IPS-NIHi7 (cell line): ENCODE data around the gene CRY2.

Experiments
- DNase-seq: peaks from one replicate; pipeline ENCODE4 v3.0.0; 2012; ENCODE audit warnings: mixed read lengths; ENCODE audit errors: extremely low spot score

The CRY2 gene

DNA sequence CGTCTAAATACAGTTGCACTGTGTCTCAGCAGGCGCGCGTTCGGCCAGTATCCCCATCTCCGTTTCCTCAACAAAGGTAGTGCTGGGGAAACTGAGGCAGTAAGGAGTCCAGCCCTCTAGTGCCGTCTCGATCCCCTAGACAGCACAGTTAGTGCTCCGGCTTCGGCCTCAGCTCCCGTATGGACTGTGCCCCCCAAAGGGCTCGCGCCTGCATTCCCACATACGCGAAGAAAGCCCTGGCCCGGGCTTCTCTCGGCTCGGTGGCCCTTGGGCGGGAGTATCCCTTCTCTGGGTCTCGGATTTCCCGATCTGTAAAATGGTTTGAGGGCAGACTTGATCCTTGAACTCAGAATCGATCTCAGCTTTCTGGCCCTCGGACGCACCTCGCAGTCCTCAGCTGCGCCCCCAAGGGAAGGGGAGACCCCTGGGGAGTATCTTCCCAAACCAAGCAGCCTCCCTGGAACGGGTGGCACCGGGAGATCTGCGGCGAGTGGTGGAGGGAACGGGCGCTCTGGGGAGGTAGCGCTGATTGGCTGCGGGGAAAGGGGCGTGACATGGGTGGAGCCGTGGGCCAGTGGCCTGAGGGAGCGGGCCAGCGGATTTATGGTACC is 71.2 kb downstream of the CRY2 start:
- peak; percentile 85 for DNase-seq

DNA sequence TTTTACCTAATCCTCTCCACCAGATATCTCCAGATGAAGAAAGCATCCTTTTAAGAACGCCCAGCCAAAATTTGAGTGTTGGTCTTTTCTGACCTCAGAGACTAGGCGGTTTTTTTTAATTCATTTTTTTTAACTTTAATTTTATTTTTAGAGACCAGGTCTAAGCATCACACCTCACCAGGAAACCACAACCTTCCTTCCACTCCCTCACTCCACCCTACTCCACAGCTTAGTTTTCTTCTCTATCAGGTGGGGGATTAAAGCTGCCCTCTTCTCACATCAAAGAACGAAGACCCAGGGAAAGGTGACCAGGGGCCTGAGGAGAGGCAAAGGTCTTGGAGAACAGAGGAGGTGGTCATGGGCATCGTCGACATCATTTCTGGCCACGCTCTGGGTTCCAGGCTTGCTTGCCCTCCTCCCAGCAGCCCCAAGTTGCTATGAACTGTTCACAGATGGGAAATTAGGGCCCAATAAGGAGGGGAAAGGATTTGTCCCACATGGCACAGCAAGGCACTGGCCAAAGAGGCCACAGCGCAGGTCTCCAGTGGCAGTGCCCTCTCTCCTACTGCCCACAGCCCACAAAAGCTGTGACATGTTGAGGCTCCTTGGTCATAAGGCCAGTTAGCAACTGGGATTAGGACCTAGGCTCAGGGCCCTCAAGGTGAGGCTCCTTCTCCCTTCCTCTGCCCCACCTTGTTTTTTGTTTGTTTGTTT is 71.8 kb downstream of the CRY2 start:
- no peak for DNase-seq

DNA sequence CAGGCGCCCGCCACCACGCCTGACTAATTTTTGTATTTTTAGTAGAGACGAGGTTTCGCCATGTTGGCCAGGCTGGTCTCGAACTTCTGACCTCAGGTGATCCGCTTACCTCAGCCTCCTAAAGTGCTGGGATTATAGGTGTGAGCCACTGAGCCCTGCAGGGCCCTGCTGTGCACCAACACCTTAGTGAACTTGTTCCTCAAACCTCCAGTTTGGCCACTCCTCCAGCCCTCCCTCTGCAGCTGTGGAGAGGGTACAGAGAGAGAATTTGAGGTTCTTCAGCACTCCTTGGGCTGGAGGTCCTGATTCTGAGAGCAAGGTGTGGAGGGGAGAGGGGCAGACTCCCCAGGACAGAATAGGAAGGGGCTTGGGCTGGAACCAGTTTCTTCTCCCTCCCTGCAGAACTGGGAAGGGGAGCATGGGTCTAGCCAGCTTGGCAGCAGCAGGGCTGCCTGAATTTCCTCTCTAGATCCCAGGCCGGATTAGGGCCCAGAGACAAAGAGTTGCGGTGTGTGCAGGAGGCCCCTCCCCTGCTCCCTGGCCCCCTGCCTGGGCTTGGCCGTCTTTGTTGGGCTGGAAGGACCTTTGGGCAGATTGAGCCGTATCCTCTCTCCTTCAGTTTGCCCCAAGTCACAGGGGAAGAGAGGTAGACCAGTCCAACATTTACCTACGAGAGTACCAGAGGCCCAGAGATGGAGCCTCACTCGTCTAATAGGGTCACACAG is 72.7 kb downstream of the CRY2 start:
- DNase-seq = no peak

DNA sequence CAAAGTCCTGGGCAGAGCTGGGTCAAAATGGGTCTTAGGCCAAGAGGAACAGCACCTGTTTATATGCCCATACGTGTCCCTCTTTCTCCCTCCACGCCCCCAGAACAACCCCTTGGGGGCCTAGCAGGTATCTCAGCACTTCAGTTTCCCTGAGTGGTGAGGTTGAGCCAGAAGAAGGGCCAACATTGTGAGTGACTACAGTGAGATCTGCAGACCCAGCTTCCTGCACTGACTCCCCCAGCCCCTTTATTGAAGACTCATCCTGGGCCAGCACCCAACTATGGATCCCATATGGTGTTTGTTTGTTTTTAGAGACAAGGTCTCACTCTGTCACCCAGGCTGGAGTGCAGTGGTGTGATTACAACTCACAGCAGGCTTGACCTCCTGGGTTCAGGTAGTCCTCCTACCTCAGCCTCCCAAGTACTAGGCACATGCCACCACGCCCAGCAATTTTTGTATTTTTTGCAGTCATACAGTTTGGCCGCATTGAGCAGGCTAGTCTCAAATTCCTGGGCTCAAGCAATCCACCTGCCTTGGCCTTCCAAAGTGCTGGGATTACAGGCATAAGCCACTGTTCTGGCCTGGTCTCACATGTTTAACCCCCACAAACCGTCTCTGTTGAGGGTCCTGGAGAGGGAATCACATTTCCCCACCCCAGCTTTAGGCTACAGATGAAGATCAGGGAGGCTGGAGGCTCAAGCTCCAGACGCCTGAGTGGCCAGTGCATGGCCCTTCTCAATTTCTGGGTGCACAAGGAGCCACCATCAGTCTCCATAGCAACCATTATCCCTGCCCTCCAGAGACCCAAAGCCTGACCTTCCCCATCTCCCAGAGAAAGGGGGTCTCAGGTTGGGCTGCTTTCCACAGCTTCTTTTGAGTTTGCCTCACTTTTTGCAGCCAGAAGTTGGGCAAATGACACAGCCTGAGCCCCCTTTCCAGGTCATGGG is 73.5 kb downstream of the CRY2 start:
- no peak for DNase-seq

DNA sequence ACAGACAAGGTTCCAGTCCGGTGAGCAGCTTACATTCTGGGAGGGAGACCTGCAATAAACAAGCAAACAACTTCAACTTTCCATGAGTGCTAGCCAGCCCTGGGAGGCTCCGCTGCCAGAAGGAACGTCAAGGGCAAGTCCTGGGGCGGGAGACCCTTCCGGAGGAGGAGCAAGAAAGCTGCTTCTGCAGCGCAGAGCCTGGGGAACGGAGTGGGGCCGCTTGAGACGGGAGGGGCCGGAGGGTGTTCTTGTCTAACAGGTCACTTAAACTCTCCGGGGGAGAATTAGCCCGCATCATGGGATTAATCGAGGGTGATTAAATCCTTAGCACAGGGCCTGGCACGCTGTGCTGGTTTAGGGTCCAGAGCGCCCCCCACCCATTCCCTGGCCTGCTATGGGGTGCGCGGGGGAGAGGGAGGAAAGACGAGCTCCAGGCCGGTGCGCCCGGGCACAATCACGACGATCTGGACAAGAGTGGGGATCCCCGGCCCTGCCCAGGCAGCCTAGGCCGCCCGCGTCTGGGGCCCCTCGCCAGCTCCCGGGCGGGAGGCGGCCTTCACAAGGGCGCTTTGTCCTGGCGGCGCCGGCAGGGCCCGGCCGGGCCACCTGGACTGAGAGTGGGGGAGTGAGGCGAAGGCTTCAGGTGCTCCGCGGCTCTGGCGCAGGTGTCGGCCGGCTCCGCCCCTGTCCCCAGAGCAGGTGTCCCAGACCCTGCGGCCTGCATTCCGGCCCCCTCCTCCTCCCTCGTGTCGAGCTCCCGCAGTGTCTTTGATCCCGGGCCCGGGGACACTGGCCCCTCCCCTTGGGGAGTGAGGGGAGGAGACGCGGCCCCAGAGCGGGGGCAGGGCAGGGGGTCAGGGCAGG is 74.5 kb downstream of the CRY2 start:
- peak; percentile 90 for DNase-seq

DNA sequence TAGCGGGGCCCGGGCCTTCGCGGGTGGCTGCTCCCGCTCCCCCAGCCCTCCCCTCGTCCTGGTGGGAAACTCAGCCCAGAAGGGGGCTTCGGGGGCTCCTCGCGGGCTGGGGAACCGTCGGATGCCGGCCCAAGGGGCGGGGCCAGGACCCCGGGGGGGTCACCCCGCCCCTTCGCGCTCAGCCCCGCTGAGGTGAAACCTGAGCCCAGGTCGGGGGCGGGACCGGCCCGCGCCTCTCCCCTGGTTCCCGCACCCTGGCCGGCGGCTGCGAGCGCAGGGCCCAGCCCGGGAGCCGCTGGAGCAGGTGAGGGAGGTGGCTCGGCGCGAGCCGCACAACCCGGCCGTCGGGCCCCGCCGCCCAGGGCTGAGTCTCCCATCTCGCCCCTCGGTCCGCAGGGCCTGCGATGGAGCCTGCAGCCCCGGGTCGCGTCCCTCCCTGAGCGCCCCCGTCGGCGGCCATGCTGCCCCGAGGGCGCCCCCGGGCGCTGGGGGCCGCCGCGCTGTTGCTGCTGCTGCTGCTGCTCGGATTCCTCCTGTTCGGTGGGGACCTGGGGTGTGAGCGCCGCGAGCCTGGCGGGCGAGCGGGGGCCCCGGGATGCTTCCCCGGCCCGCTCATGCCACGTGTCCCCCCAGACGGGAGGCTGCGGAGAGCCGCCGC is 75.3 kb downstream of the CRY2 start, which contains the start of gene LARGE2:
TSS of gene LARGE2 (plus strand) at position 232 of the 658 bp plus-strand sequence. CDS start at position 459, 227 bp downstream.
- DNase-seq = peak; percentile 96

DNA sequence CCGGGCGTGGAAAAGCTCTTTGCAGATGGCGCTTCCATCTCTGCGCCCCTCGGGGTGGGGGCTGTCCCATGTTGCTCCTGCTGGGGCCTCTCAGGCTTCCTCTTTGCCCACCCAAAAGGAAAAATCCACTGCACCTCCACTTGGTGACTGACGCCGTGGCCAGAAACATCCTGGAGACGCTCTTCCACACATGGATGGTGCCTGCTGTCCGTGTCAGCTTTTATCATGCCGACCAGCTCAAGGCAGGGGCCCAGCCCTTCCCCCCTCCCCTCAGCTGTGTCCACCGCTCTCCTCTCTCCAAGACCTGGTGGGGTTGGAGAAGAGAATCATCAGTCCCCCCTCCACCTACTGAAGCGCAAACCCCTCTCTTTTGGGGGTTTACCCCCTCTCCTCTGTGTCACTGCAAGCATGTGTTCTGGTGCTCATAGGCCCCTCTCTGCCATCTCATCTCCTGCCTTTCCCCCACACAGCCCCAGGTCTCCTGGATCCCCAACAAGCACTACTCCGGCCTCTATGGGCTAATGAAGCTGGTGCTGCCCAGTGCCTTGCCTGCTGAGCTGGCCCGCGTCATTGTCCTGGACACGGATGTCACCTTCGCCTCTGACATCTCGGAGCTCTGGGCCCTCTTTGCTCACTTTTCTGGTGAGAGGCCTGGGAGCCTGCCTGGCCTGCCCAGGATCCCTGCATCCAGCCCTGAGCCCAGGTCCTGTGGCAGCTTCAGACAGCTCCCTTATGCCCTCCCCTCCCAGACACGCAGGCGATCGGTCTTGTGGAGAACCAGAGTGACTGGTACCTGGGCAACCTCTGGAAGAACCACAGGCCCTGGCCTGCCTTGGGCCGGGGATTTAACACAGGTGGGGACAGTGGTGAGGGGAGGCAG is 77.0 kb downstream of the CRY2 start:
- no peak for DNase-seq

DNA sequence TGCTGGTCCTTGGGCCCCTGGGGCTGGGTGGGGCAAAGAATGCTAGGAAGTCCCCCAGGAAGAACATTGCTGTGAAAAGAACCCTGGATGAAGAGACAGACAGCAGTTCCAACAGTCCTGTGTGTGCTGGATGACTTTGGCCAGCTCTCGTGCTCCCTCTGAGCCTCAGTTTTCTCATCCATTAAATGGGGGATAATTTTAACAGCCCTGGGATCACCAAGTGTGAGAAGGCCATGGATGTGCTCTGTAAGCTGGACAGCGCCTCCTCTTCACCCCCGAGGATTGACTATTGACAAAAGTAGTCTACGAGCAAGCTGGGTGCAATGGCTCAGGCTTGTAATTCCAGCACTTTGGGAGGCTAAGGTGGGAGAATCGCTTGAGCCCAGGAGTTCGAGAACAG is 77.7 kb downstream of the CRY2 start:
- no peak for DNase-seq

DNA sequence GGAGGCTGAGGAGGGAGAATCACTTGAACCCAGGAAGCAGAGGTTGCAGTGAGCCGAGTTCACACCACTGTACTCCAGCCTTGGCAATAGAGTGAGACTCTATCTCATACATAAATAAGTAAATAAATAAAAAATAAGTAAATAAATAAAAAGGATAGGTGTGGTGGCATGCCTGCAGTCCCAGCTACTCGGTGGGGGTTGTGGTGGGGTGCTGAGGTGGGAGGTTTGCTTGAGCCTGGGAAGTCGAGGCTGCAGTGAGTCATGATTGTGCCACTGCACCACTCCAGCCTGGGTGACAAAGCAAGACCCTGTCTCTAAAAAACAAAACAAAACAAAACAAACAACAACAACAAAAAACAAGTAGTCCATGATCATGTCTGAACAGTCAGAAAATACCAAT is 78.3 kb downstream of the CRY2 start:
- DNase-seq = no peak

DNA sequence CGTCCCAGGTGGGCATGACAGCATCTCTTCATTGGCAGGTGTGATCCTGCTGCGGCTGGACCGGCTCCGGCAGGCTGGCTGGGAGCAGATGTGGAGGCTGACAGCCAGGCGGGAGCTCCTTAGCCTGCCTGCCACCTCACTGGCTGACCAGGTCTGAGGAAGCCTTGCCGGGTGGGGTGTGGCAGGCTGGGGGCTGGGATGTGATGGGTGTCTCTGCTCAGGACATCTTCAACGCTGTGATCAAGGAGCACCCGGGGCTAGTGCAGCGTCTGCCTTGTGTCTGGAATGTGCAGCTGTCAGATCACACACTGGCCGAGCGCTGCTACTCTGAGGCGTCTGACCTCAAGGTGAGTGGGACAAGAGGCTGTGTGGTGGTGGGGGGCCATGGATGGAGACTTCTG is 78.7 kb downstream of the CRY2 start:
- DNase-seq = no peak

DNA sequence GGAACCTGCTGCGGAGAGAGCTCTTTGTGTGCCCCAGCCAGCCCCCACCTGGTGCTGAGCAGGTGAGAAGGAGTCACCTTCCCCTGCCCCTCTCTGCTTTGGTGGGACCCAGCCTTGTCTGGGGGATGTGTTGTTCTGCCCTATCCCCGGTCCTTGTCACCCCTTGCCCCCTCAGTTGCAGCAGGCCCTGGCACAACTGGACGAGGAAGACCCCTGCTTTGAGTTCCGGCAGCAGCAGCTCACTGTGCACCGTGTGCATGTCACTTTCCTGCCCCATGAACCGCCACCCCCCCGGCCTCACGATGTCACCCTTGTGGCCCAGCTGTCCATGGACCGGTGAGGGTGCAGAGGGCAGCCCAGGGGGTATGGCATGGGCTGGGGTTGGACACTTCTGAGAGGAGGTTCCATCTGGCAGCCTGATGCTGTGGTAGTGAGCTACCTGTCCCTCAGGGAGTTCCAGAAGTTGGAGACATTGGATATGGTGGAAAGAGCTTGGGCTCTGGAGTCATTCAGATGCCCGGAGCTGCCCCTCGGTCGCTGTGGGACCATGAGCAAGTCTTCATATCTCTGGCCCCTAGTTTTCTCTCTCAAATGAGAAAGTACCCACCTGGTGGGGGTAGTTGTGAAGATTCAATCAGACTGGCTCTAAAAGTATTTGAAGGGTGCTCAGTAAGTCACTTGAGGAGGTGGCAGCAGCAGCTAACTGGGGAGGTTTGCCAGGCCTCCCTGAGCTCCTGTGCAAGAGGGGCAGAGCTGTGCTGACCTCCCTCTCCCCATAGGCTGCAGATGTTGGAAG is 79.5 kb downstream of the CRY2 start:
- no peak for DNase-seq

DNA sequence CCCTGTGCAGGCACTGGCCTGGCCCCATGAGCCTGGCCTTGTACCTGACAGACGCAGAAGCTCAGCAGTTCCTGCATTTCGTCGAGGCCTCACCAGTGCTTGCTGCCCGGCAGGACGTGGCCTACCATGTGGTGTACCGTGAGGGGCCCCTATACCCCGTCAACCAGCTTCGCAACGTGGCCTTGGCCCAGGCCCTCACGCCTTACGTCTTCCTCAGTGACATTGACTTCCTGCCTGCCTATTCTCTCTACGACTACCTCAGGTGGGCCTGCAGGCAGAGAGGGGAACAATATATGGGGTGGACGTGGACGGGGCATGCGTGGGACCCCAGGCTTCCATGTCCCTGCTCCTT is 80.0 kb downstream of the CRY2 start:
- no peak for DNase-seq

DNA sequence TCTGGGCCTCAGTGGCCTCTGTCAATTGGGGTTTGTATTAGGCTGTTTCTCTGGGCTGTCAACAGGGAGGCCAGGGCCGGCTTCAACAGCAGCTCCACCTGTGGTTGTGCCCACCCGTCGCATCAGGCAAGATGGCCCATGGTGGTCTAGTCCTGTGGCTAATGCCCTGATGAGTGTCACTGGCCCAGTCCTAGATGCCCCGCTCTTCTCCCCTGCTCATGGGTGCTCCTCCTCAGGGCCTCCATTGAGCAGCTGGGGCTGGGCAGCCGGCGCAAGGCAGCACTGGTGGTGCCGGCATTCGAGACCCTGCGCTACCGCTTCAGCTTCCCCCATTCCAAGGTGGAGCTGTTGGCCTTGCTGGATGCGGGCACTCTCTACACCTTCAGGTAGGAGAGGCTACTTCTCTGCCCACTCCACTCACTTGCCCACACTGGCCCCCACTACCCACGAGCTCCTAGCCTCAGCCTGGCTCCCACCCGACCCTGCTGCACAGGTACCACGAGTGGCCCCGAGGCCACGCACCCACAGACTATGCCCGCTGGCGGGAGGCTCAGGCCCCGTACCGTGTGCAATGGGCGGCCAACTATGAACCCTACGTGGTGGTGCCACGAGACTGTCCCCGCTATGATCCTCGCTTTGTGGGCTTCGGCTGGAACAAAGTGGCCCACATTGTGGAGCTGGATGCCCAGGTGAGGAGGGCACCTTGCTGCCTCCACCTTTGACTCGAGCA is 80.6 kb downstream of the CRY2 start:
- DNase-seq = no peak

DNA sequence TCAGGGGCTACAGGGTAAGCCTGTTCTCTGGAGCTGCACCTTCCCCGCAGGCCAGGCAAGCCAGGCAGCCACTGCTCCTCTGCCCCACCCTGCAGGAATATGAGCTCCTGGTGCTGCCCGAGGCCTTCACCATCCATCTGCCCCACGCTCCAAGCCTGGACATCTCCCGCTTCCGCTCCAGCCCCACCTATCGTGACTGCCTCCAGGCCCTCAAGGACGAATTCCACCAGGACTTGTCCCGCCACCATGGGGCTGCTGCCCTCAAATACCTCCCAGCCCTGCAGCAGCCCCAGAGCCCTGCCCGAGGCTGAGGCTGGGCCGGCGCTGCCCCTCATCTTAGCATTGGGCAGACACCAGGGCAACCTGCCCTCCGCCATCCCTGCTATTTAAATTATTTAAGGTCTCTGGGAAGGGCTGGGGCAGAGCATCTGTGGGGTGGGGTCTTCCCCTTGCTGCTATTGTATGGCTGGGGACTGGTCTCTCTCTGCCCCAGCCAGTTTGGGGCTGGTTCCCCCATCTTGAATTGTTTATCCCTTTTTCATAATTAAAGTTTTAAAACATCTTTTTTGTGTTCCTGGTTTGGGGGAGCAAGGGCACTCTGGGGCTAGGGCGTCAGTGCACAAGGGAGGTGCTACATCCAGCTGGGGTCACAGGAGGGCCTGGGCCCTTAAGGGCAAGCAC is 81.4 kb downstream of the CRY2 start:
- DNase-seq = no peak

DNA sequence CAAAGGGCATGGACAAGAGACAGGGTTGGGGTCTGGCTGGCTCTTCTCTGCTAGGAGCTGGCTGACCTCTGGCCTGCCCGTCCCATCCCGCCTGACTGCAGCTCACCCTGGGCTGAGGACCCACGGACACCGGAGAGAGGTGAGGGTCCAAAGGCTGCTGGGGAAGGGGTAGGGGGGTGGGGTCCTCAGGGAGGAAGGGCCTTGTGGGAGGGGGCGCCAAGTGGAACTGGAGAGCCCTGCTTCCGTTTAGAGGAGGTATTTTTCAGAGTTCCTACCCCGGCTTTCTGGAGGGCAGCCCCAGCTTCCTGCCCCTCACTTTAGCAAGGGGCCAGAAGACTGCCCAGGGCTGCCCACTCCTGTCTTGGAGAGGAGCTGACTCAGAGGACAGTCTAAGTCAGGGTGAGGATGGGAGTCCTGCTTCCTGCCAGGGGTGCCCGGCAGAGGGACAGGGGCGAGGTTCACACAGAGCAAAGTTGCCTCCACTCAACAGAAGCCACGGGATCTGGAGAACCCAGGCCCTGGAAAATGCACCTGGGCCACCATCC is 82.3 kb downstream of the CRY2 start:
- no peak for DNase-seq

DNA sequence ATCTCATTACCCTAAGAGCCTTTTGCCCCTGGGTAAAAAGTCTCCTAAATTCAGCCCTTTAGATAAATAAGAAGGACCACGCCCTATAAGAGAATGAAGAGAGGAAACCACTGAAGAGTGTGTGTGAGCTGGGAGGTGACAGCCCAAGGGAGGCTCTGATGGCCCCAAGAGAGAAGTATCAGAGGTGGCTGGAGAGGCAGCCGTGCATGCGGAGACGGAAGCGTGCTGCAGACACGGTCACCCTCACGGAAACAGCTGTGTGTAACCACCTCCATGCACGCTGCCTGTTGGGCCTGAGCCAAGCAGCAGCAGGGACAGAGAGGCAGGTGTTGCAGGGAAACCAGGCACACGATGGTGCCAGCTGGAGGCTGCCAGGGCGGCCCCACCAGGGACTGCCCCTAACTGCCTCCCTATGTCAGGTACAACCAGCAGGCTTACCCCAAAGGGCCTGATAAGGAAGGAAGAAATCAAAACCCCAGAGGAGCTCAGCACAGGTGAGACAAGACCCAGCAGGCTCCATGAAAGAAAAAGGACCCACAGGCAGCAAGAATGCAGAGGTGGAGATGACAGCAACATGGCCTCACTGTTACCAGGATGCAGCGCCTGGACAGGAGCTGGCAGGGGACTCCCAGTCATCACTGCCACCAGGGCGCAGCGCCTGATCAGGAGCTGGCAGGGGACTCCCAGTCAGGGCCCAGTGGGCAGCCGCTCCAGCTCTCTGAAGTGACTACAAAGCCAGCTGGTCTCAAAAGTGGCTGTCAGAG is 82.9 kb downstream of the CRY2 start:
- no peak for DNase-seq
